Measurements from ENCODE around the gene SCAPER.

DNA sequence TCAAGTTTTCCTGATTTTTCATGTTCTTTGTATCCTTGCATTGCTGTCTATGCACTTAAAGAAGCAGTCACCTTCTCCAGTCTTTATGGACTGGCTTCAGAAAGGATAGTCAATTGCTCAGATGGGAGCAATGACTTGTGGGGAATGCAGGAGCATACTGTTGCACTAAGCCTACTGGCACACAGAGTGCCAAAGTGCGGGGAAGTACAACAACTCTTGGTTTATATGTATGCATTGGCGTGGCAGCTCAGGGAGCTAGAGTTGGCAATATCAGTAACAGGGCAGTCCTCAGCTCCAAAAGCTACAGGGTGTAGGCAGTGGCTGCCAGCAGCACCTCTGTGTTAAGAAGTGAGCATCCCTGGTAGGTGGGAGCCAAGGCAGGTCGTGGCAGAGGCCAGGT, 141.1 kb downstream of the SCAPER start:
- TF ChIP-seq, protein P1, sequence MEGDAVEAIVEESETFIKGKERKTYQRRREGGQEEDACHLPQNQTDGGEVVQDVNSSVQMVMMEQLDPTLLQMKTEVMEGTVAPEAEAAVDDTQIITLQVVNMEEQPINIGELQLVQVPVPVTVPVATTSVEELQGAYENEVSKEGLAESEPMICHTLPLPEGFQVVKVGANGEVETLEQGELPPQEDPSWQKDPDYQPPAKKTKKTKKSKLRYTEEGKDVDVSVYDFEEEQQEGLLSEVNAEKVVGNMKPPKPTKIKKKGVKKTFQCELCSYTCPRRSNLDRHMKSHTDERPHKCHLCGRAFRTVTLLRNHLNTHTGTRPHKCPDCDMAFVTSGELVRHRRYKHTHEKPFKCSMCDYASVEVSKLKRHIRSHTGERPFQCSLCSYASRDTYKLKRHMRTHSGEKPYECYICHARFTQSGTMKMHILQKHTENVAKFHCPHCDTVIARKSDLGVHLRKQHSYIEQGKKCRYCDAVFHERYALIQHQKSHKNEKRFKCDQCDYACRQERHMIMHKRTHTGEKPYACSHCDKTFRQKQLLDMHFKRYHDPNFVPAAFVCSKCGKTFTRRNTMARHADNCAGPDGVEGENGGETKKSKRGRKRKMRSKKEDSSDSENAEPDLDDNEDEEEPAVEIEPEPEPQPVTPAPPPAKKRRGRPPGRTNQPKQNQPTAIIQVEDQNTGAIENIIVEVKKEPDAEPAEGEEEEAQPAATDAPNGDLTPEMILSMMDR (IDR thresholded peaks at IDR 0.05; ENCODE audit: insufficient read depth, low read length): no peak
- TF ChIP-seq, protein P2, sequence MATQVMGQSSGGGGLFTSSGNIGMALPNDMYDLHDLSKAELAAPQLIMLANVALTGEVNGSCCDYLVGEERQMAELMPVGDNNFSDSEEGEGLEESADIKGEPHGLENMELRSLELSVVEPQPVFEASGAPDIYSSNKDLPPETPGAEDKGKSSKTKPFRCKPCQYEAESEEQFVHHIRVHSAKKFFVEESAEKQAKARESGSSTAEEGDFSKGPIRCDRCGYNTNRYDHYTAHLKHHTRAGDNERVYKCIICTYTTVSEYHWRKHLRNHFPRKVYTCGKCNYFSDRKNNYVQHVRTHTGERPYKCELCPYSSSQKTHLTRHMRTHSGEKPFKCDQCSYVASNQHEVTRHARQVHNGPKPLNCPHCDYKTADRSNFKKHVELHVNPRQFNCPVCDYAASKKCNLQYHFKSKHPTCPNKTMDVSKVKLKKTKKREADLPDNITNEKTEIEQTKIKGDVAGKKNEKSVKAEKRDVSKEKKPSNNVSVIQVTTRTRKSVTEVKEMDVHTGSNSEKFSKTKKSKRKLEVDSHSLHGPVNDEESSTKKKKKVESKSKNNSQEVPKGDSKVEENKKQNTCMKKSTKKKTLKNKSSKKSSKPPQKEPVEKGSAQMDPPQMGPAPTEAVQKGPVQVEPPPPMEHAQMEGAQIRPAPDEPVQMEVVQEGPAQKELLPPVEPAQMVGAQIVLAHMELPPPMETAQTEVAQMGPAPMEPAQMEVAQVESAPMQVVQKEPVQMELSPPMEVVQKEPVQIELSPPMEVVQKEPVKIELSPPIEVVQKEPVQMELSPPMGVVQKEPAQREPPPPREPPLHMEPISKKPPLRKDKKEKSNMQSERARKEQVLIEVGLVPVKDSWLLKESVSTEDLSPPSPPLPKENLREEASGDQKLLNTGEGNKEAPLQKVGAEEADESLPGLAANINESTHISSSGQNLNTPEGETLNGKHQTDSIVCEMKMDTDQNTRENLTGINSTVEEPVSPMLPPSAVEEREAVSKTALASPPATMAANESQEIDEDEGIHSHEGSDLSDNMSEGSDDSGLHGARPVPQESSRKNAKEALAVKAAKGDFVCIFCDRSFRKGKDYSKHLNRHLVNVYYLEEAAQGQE (IDR thresholded peaks at IDR 0.05; ENCODE audit: insufficient replicate concordance, low read depth): no peak
- no peak for TF ChIP-seq POLR2AphosphoS5 (IDR thresholded peaks at IDR 0.05; ENCODE audit: low read depth)
- no peak for TF ChIP-seq GABPA (IDR thresholded peaks at IDR 0.05; ENCODE audit: low read depth)
- TF ChIP-seq SPI1 (IDR thresholded peaks at IDR 0.05; ENCODE audit: borderline replicate concordance, low read depth): no peak

All from HL-60 (cell line).